Endothelial cell of umbilical vein (primary cell): ENCODE results near the gene PLEKHA6. TPM values are rescaled to one million over a fixed set of nuclear protein-coding genes. Genes with fewer than 3 reads are reported as not detected.

ENCODE experiments used
- BruUV-seq: library from RNA; stranded (reverse); fragments of 400-500 nt; replicated peaks from 2 replicates; lab custom pipeline; 2021; lab: Mats Ljungman, UMichigan
- CTCF ChIA-PET: fragments of 300-600, 350-600 bp; sonication (Branson Sonifier 250); formaldehyde crosslinking; loops from one replicate; lab custom pipeline; 2021; ENCODE audit warnings: antibody characterized with exemption, inconsistent platforms; lab: Charles Lee
- POLR2A ChIA-PET: fragments of 300-600, 350-600 bp; sonication (Branson Sonifier 250); formaldehyde crosslinking; loops from one replicate; lab custom pipeline; 2021; ENCODE audit warnings: antibody characterized with exemption, inconsistent platforms; lab: Charles Lee
- DNase-seq: peaks from one replicate; pipeline ENCODE4 v3.0.0-alpha.2; 2011; ENCODE audit warnings: low read depth, low spot score
- FAIRE-seq: peaks from 2 replicates; lab custom pipeline; 2011; peaks lifted over from hg19 to GRCh38; lab: Jason Lieb, UNC
- H2AFZ ChIP-seq: 2 replicates; pipeline ENCODE4 v1.6.0; 2012; ENCODE audit warnings: low read depth, low read length, control low read depth, inconsistent platforms
- H3K27ac ChIP-seq: 2 replicates; pipeline ENCODE4 v1.5.1; 2011; ENCODE audit warnings: low read depth, mild to moderate bottlenecking, control low read depth, low read length, moderate library complexity; ENCODE audit not compliant: insufficient read depth
- H3K27me3 ChIP-seq, 2 experiments: 2 replicates each; pipeline versions ENCODE4 v1.6.0 to v1.6.1; 2011; ENCODE audit warnings: low read length in 2 of 2, mixed read lengths in 1 of 2; ENCODE audit not compliant: control insufficient read depth in 2 of 2, insufficient read depth in 2 of 2
- H3K36me3 ChIP-seq, 2 experiments: 2 replicates in 1 of 2; 3 replicates in 1 of 2; pipeline ENCODE4 v1.5.1; 2011; ENCODE audit warnings: low read length in 2 of 2, mild to moderate bottlenecking in 1 of 2, moderate library complexity in 1 of 2; ENCODE audit not compliant: control insufficient read depth in 2 of 2, insufficient read depth in 2 of 2; ENCODE audit errors: extremely low read depth in 1 of 2
- H3K4me1 ChIP-seq: 3 replicates; pipeline ENCODE4 v1.5.1; 2011; ENCODE audit warnings: mild to moderate bottlenecking, low read length; ENCODE audit not compliant: control insufficient read depth, insufficient read depth; ENCODE audit errors: extremely low read depth
- H3K4me2 ChIP-seq: 2 replicates; pipeline ENCODE4 v1.6.1; 2011; ENCODE audit warnings: low read length, control low read depth, mixed read lengths; ENCODE audit not compliant: insufficient read depth
- H3K4me3 ChIP-seq, 3 experiments: fragments of 200-600 bp in 1 of 3; sonication (generic), shearing (Covaris generic) in 1 of 3; replicated peaks in 1 of 3; 2 replicates each; pipeline ENCODE4 v1.5.1; 2011 to 2016; ENCODE audit warnings: control low read depth in 3 of 3, low read length in 3 of 3, mild to moderate bottlenecking in 2 of 3, inconsistent platforms in 1 of 3, low read depth in 1 of 3, moderate library complexity in 1 of 3; ENCODE audit not compliant: insufficient read depth in 1 of 3
- H3K79me2 ChIP-seq: 2 replicates; pipeline ENCODE4 v1.6.0; 2012; ENCODE audit warnings: low read length, inconsistent platforms; ENCODE audit not compliant: control insufficient read depth, insufficient read depth
- H3K9ac ChIP-seq: replicated peaks from 2 replicates; pipeline ENCODE3; 2011; ENCODE audit warnings: low read length, control low read depth; ENCODE audit not compliant: insufficient read depth; ENCODE audit errors: extremely low read depth
- H3K9me1 ChIP-seq: replicated peaks from 3 replicates; pipeline ENCODE4 v1.6.0; 2011; ENCODE audit warnings: mild to moderate bottlenecking, low read length; ENCODE audit not compliant: control insufficient read depth, insufficient read depth; ENCODE audit errors: extremely low read depth
- H3K9me3 ChIP-seq: replicated peaks from 2 replicates; pipeline ENCODE4 v1.5.1; 2012; ENCODE audit warnings: low read length, inconsistent platforms; ENCODE audit not compliant: control insufficient read depth, insufficient read depth
- H4K20me1 ChIP-seq: replicated peaks from 2 replicates; pipeline ENCODE3; 2011; ENCODE audit warnings: mild to moderate bottlenecking, low read length; ENCODE audit not compliant: control insufficient read depth, insufficient read depth; ENCODE audit errors: extremely low read depth
- CTCF ChIP-seq, 2 donors: IDR thresholded peaks; 1 replicate in 1 of 2; 2 replicates in 1 of 2; pipeline ENCODE4 v1.5.1; 2011; ENCODE audit warnings: low read length in 2 of 2, mild to moderate bottlenecking in 2 of 2, moderate library complexity in 2 of 2, control low read depth in 1 of 2, inconsistent platforms in 1 of 2, low read depth in 1 of 2; ENCODE audit not compliant: insufficient read depth in 1 of 2; ENCODE audit errors: extremely low read depth in 1 of 2
- GATA2 ChIP-seq: IDR thresholded peaks from 2 replicates; pipeline ENCODE4 v1.7.0; 2011; ENCODE audit warnings: low read depth, mild to moderate bottlenecking, moderate library complexity, mixed read lengths, low read length; ENCODE audit not compliant: insufficient read length, insufficient read depth
- JUN ChIP-seq: IDR thresholded peaks from 2 replicates; pipeline ENCODE4 v1.6.1; 2011; ENCODE audit warnings: borderline replicate concordance, low read depth; ENCODE audit not compliant: insufficient read length, insufficient read depth
- MYC ChIP-seq: IDR thresholded peaks from one replicate; pipeline ENCODE4 v1.6.1; 2011; ENCODE audit warnings: mild to moderate bottlenecking, low read depth, low read length
- POLR2AphosphoS5 ChIP-seq: IDR thresholded peaks from 2 replicates; pipeline ENCODE4 v1.6.1; 2012; ENCODE audit warnings: low read depth, mild to moderate bottlenecking, control low read depth, low read length, moderate library complexity; ENCODE audit not compliant: insufficient read depth
- dilution Hi-C: fragments of 300-500 bp; cut with MboI; formaldehyde crosslinking; loops from one replicate; pipeline ENCODE4 v1.15.0; 2019; ENCODE audit warnings: low sequenced_read_pairs; ENCODE audit not compliant: extremely low pct_ligation_motif_present
- intact Hi-C: fragments of 100-400 bp; cut with micrococcal nuclease; formaldehyde crosslinking; loops from one replicate; pipeline ENCODE4 v1.10.0; 2022
- polyA plus RNA-seq, 4 experiments: library from polyadenylated mRNA; depleted of rRNA in 3 of 4; stranded (reverse) in 3 of 4; unstranded in 1 of 4; fragments of >200 nt; gene quantifications; 2 replicates each; pipeline versions ENCODE4 v1.2.1 to v1.2.3, GENCODE V29; 2011 to 2012; ENCODE audit warnings: missing spikeins in 1 of 4
- total RNA-seq: library from RNA; stranded (reverse); gene quantifications from 2 replicates; pipeline ENCODE4 v1.2.3, GENCODE V29; 2021

The PLEKHA6 gene
- total and polyA plus RNA-seq, 2 donors (not counting 3 experiments of a cell fraction or from before 2014, with no cell fraction given) = 2.1 to 15.0 TPM

- dilution Hi-C loops = no loop called here
- H2AFZ ChIP-seq = peak overlapping the region; percentile 61
- FAIRE-seq (peak; percentile 86), DNase-seq (peak; percentile 78)
- BruUV-seq = no TSS peak
- H3K9me3 ChIP-seq = no peaks in the 10 kb centered on the region
- POLR2A ChIA-PET = interaction anchor here (0.6 to 1.1 kb wide), 2 partner anchors 13 to 14 kb away, joined by 3 read pairs; no protein-coding TSS in a partner anchor
- no peaks in the 10 kb centered on the region for H3K9me1 ChIP-seq
- no peaks in the 10 kb centered on the region for H4K20me1 ChIP-seq
- TF ChIP-seq POLR2AphosphoS5 (no peak), GATA2 (no peak), MYC (no peak), JUN (no peak), CTCF (IDR thresholded peaks at IDR 0.05; ENCODE audit: extremely low read depth in 1 of 2, insufficient read depth in 1 of 2, low read depth in 1 of 2, low read length in 2 of 2) (no peak)
- no peaks in the 10 kb centered on the region for H3K27me3 ChIP-seq
- no peaks in the 10 kb centered on the region for H3K79me2 ChIP-seq
- intact Hi-C loops = no loop called here
- H3K4me1 ChIP-seq = peaks cover 9% of the 10 kb centered on the region
- no peak overlapping the region for H3K4me3 ChIP-seq
- H3K36me3 ChIP-seq = no peaks in the 10 kb centered on the region
- H3K9ac ChIP-seq = no peak overlapping the region
- H3K27ac ChIP-seq = no peak overlapping the region
- CTCF ChIA-PET = interaction anchor here (0.7 to 3.1 kb wide), 12 partner anchors 9 to 422 kb away, joined by 3 to 71 read pairs (median 4); partner anchors contain the start of genes GOLT1A and PIK3C2B
- no peak overlapping the region for H3K4me2 ChIP-seq
Observed at GRCh38 chr1:204384636-204385352, 25.1 kb upstream of the PLEKHA6 start.
